GM13977 (cell line): ENCODE measurements around the gene ANKRD28.

Experiments
- DNase-seq: peaks from one replicate; pipeline ENCODE4 v3.0.0; 2012; ENCODE audit warnings: low spot score
- CTCF ChIP-seq: IDR thresholded peaks from 2 replicates; pipeline ENCODE4 v1.5.1; 2012; ENCODE audit warnings: mild to moderate bottlenecking, control low read depth; ENCODE audit not compliant: insufficient read depth; ENCODE audit errors: extremely low read depth, missing control alignments
- in situ Hi-C: fragments of 300-500 bp; cut with MboI; formaldehyde crosslinking; loops from one replicate; pipeline ENCODE4 v1.12.0; 2022; ENCODE audit warnings: low sequenced_read_pairs, low pct_unique_long_range_greater_than_20kb, mixed read lengths, inconsistent platforms; ENCODE audit not compliant: unreplicated experiment

Gene ANKRD28

DNA sequence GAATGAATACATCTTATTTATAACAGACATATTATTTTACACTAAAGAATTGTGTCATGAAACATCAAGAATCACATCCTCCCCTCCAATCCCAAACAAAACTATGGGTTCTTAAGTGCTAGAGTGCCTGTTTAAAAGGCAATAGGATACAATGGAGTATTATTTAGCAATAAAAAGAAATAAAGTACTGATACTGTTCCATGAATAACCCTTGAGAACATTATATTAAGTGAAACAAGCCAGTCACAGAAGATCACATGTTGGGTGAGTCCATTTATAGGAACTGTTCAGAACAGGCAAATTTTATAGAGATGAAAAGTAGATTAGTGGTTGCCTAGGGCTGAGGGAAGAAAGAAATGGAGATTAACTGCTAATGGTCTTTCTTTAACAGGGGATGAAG is 86.5 kb downstream of the ANKRD28 start:
- TF ChIP-seq CTCF: no peak
- no peak for DNase-seq
- in situ Hi-C loops: no loop called here

- in situ Hi-C loops: no loop called here
- no peak for DNase-seq
- TF ChIP-seq CTCF: no peak
Measured at GRCh38 chr3:15708882-15709677, 88.7 kb downstream of the ANKRD28 start.

- in situ Hi-C loops: no loop called here
- TF ChIP-seq CTCF: no peak
Measured at GRCh38 chr3:15707779-15708178, 90.0 kb downstream of the ANKRD28 start.

GRCh38 chr3:15703346-15703745 is 94.4 kb downstream of the ANKRD28 start:
- in situ Hi-C loops: no loop called here
- no peak for DNase-seq
- no peak for TF ChIP-seq CTCF

More at GRCh38 chr3:15707779-15708178, 90.0 kb downstream of the ANKRD28 start:
- no peak for DNase-seq

DNA sequence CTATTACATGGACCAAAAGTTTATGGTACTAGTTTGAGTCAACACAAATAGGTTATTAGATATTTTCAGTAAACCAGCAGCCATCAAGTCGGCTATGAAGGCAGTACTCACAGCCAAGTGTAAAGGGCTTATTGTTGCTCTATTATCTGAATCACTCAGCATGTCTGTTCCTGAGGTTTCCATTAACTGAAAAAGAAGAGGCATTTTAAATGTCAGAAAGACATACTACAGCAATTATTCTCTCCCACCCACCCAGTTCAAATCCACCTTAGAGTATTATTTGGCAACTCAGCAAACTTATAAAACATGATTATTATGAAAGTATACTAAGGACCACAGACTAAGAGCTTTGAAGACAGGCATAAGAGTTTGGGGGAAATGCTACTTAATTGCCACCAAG is 103.2 kb downstream of the ANKRD28 start:
- no peak for TF ChIP-seq CTCF
- DNase-seq: no peak
- in situ Hi-C loops: no loop called here

GRCh38 chr3:15693355-15693754 is 104.4 kb downstream of the ANKRD28 start:
- DNase-seq: no peak
- in situ Hi-C loops: no loop called here
- no peak for TF ChIP-seq CTCF
